ENCODE results near the gene SERINC3. TPM values are rescaled to one million over a fixed set of nuclear protein-coding genes. Genes with fewer than 3 reads are reported as not detected.

The SERINC3 gene
- total and polyA plus RNA-seq, 2 experiments from 2014 or later = 18.1 to 33.0 TPM

DNA sequence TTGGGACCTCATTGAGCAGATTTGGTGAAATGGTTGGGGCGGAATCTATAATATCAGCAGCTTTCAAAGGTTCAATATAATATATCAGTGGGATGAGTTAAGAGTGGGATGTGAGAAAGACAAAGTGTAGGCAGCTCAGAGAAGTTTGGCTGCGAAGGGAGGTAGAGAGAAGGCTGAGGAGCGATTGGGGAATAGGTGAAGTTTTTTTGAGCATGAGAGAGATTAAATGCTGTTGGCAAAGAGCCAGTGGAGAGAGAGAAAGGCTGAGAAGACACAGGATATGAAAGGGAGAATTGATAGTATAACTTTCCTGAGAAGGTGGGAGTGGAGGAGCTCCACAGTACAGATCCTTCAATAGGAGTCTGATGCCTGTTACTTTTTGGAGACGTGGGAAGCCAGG lies 12.1 kb upstream of the SERINC3 start (continued):
- TF ChIP-seq, protein P1, sequence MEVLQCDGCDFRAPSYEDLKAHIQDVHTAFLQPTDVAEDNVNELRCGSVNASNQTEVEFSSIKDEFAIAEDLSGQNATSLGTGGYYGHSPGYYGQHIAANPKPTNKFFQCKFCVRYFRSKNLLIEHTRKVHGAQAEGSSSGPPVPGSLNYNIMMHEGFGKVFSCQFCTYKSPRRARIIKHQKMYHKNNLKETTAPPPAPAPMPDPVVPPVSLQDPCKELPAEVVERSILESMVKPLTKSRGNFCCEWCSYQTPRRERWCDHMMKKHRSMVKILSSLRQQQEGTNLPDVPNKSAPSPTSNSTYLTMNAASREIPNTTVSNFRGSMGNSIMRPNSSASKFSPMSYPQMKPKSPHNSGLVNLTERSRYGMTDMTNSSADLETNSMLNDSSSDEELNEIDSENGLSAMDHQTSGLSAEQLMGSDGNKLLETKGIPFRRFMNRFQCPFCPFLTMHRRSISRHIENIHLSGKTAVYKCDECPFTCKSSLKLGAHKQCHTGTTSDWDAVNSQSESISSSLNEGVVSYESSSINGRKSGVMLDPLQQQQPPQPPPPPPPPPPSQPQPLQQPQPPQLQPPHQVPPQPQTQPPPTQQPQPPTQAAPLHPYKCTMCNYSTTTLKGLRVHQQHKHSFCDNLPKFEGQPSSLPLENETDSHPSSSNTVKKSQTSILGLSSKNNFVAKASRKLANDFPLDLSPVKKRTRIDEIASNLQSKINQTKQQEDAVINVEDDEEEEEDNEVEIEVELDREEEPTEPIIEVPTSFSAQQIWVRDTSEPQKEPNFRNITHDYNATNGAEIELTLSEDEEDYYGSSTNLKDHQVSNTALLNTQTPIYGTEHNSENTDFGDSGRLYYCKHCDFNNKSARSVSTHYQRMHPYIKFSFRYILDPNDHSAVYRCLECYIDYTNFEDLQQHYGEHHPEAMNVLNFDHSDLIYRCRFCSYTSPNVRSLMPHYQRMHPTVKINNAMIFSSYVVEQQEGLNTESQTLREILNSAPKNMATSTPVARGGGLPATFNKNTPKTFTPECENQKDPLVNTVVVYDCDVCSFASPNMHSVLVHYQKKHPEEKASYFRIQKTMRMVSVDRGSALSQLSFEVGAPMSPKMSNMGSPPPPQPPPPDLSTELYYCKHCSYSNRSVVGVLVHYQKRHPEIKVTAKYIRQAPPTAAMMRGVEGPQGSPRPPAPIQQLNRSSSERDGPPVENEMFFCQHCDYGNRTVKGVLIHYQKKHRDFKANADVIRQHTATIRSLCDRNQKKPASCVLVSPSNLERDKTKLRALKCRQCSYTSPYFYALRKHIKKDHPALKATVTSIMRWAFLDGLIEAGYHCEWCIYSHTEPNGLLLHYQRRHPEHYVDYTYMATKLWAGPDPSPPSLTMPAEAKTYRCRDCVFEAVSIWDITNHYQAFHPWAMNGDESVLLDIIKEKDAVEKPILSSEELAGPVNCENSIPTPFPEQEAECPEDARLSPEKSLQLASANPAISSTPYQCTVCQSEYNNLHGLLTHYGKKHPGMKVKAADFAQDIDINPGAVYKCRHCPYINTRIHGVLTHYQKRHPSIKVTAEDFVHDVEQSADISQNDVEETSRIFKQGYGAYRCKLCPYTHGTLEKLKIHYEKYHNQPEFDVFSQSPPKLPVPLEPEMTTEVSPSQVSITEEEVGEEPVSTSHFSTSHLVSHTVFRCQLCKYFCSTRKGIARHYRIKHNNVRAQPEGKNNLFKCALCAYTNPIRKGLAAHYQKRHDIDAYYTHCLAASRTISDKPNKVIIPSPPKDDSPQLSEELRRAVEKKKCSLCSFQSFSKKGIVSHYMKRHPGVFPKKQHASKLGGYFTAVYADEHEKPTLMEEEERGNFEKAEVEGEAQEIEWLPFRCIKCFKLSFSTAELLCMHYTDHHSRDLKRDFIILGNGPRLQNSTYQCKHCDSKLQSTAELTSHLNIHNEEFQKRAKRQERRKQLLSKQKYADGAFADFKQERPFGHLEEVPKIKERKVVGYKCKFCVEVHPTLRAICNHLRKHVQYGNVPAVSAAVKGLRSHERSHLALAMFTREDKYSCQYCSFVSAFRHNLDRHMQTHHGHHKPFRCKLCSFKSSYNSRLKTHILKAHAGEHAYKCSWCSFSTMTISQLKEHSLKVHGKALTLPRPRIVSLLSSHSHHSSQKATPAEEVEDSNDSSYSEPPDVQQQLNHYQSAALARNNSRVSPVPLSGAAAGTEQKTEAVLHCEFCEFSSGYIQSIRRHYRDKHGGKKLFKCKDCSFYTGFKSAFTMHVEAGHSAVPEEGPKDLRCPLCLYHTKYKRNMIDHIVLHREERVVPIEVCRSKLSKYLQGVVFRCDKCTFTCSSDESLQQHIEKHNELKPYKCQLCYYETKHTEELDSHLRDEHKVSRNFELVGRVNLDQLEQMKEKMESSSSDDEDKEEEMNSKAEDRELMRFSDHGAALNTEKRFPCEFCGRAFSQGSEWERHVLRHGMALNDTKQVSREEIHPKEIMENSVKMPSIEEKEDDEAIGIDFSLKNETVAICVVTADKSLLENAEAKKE (CRISPR knock-in tag; IDR thresholded peaks at IDR 0.05) = no peak

DNA sequence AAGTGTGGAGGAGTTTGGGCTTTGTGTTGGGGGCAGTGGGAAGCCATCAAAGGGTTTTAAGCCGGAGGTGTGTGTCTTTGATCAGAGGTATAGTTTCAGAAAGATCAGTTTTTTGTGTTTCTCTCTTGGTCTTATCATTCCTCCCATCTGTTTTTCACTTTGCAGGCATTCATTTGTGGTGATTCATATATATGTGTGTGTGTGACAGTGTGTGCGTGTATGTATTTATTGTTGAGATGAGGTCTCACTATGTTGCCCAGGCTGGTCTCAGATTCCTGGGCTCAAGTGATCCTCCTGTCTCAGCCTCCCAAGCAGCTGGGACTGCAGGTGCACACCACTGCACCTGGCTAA lies 11.1 kb upstream of the SERINC3 start:
- H2AFZ ChIP-seq = no peak overlapping the region; the same call in 1 of the 2 replicates
- TF ChIP-seq EZH2phosphoT487 (IDR thresholded peaks at IDR 0.05; ENCODE audit: unreplicated experiment) (no peak), EZH2 (IDR thresholded peaks at IDR 0.05; ENCODE audit: low read depth, unreplicated experiment) (no peak), ZNF114 (CRISPR knock-in tag; IDR thresholded peaks at IDR 0.05) (no peak), JUNB (IDR thresholded peaks at IDR 0.05; ENCODE audit: unreplicated experiment) (no peak), ZNF331 (CRISPR knock-in tag; IDR thresholded peaks at IDR 0.05; ENCODE audit: low read depth) (no peak), CREB1 (CRISPR knock-in tag; IDR thresholded peaks at IDR 0.05; ENCODE audit: low read depth) (no peak)
- TF ChIP-seq, protein P2, sequence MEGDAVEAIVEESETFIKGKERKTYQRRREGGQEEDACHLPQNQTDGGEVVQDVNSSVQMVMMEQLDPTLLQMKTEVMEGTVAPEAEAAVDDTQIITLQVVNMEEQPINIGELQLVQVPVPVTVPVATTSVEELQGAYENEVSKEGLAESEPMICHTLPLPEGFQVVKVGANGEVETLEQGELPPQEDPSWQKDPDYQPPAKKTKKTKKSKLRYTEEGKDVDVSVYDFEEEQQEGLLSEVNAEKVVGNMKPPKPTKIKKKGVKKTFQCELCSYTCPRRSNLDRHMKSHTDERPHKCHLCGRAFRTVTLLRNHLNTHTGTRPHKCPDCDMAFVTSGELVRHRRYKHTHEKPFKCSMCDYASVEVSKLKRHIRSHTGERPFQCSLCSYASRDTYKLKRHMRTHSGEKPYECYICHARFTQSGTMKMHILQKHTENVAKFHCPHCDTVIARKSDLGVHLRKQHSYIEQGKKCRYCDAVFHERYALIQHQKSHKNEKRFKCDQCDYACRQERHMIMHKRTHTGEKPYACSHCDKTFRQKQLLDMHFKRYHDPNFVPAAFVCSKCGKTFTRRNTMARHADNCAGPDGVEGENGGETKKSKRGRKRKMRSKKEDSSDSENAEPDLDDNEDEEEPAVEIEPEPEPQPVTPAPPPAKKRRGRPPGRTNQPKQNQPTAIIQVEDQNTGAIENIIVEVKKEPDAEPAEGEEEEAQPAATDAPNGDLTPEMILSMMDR (conservative IDR thresholded peaks at IDR 0.05; ENCODE audit: low read depth in 2 of 2) = no peak
- TF ChIP-seq, protein P1 (CRISPR knock-in tag; IDR thresholded peaks at IDR 0.05) = no peak

More for the DNA sequence above, 11.1 kb upstream of the SERINC3 start:
- peaks cover 11% of the 10 kb centered on the region; the same call in 1 of the 2 replicates for H3K4me1 ChIP-seq (ENCODE audit: insufficient read depth)
- no peaks in the 10 kb centered on the region for H4K20me1 ChIP-seq (replicated peaks; ENCODE audit: insufficient read depth)
- H3K9me3 Mint-ChIP-seq = no peaks in the 10 kb centered on the region
- no peaks in the 10 kb centered on the region for H3K36me3 Mint-ChIP-seq (ENCODE audit: low read depth)
- no peak for ATAC-seq
- H3K36me3 ChIP-seq (ENCODE audit: insufficient read depth) = no peaks in the 10 kb centered on the region
- H3K9me2 ChIP-seq (ENCODE audit: insufficient read depth) = no peaks in the 10 kb centered on the region
- peak overlapping the region; percentile 92 for H3K4me3 ChIP-seq
- H3K27ac Mint-ChIP-seq = no peak overlapping the region
- 0 out of 2 replicates have a peak overlapping the region, but pooled peaks have one; percentile 88 for H3K4me2 ChIP-seq
- H3K27ac ChIP-seq (ENCODE audit: low read depth) = no peak overlapping the region
- H3K79me2 ChIP-seq (replicated peaks; ENCODE audit: insufficient read depth) = peaks cover 8% of the 10 kb centered on the region
- H3K27me3 Mint-ChIP-seq (ENCODE audit: insufficient read depth, low read depth, poor library complexity) = peaks cover 10% of the 10 kb centered on the region
- no peak overlapping the region for H3K4me3 Mint-ChIP-seq
- 0 out of 2 replicates have a peak, but pooled peaks cover 4% of the 10 kb centered on the region for H3K27me3 ChIP-seq (ENCODE audit: insufficient read depth)
- H3F3A ChIP-seq (replicated peaks; ENCODE audit: low read depth) = peaks cover 5% of the 10 kb centered on the region; the same call in 1 of the 2 replicates
- no peak for DNase-seq (ENCODE audit: low spot score)
- H3K4me1 Mint-ChIP-seq = no peaks in the 10 kb centered on the region; the same call in 2 of the 3 replicates

Data from GM23338 (cell line).